ENCODE data around the gene AOPEP.
A peak's percentile ranks its signal among the peaks of the same experiment; 100 is the strongest.

Gene AOPEP

GRCh38 chr9:94850540-94851434, 124.3 kb downstream of the AOPEP start:
- no peak for DNase-seq (ENCODE audit: low read depth)

- DNase-seq (ENCODE audit: low read depth) = no peak
These were observed 125.0 kb downstream of the AOPEP start for GRCh38 chr9:94851467-94851866.

- no peak for DNase-seq (ENCODE audit: low read depth)
These were observed 125.4 kb downstream of the AOPEP start for GRCh38 chr9:94851892-94852291.

- no peak for DNase-seq (ENCODE audit: low read depth)
These were observed 125.9 kb downstream of the AOPEP start for GRCh38 chr9:94852373-94852772.

- DNase-seq (ENCODE audit: low read depth) = peak; percentile 57
These were observed 127.4 kb downstream of the AOPEP start for GRCh38 chr9:94853887-94854286.

- no peak for DNase-seq (ENCODE audit: low read depth)
These were observed 129.4 kb downstream of the AOPEP start for GRCh38 chr9:94855903-94856302.

GRCh38 chr9:94857791-94858190, 131.3 kb downstream of the AOPEP start:
- no peak for DNase-seq (ENCODE audit: low read depth)

GRCh38 chr9:94859226-94859625, 132.7 kb downstream of the AOPEP start:
- no peak for DNase-seq (ENCODE audit: low read depth)

- no peak for DNase-seq (ENCODE audit: low read depth)
These were observed 133.4 kb downstream of the AOPEP start for GRCh38 chr9:94859891-94860290.

GRCh38 chr9:94860678-94861588, 134.4 kb downstream of the AOPEP start:
- DNase-seq (ENCODE audit: low read depth) = peak; percentile 91

- DNase-seq (ENCODE audit: low read depth) = peak; percentile 83
These were observed 135.2 kb downstream of the AOPEP start for GRCh38 chr9:94861589-94862272.

- peak; percentile 39 for DNase-seq (ENCODE audit: low read depth)
These were observed 137.7 kb downstream of the AOPEP start for GRCh38 chr9:94864196-94864595.

GRCh38 chr9:94864862-94865509, 138.5 kb downstream of the AOPEP start:
- DNase-seq (ENCODE audit: low read depth) = no peak

GRCh38 chr9:94865582-94866452, 139.3 kb downstream of the AOPEP start:
- no peak for DNase-seq (ENCODE audit: low read depth)

GRCh38 chr9:94866770-94867169, 140.3 kb downstream of the AOPEP start:
- peak; percentile 14 for DNase-seq (ENCODE audit: low read depth)

GRCh38 chr9:94867281-94867841, 140.9 kb downstream of the AOPEP start:
- peak; percentile 88 for DNase-seq (ENCODE audit: low read depth)

GRCh38 chr9:94867842-94868312, 141.4 kb downstream of the AOPEP start:
- peak; percentile 97 for DNase-seq (ENCODE audit: low read depth)

GRCh38 chr9:94868464-94868863, 142.0 kb downstream of the AOPEP start:
- no peak for DNase-seq (ENCODE audit: low read depth)

- peak; percentile 33 for DNase-seq (ENCODE audit: low read depth)
These were observed 142.9 kb downstream of the AOPEP start for GRCh38 chr9:94869415-94869843.

- DNase-seq (ENCODE audit: low read depth) = no peak
These were observed 143.9 kb downstream of the AOPEP start for GRCh38 chr9:94870465-94870792.
